Stomach (tissue), 4 donors: ENCODE results near the gene AUTS2.

Source experiments
- POLR2A ChIP-seq, 4 donors: fragments of 450-650 bp; IDR thresholded peaks; one replicate each; pipeline ENCODE4 v1.6.1; 2016; ENCODE audit warnings: antibody characterized with exemption in 4 of 4, control low read depth in 2 of 4, mild to moderate bottlenecking in 1 of 4, moderate library complexity in 1 of 4
- POLR2AphosphoS5 ChIP-seq, 3 donors: sonication (generic); formaldehyde crosslinking; IDR thresholded peaks; one replicate each; pipeline ENCODE4 v1.6.1; 2016; ENCODE audit warnings: antibody characterized with exemption in 3 of 3
- TF ChIP-seq, protein P1 (sequence below), 7 experiments: fragments of 450-650 bp in 4 of 7; fragments of 200-600 bp in 3 of 7; sonication (generic) in 3 of 7; IDR thresholded peaks; one replicate each; pipeline ENCODE4 v1.5.1; 2016 to 2019; ENCODE audit warnings: antibody characterized with exemption in 7 of 7, control low read depth in 2 of 7, mild to moderate bottlenecking in 1 of 7

DNA sequence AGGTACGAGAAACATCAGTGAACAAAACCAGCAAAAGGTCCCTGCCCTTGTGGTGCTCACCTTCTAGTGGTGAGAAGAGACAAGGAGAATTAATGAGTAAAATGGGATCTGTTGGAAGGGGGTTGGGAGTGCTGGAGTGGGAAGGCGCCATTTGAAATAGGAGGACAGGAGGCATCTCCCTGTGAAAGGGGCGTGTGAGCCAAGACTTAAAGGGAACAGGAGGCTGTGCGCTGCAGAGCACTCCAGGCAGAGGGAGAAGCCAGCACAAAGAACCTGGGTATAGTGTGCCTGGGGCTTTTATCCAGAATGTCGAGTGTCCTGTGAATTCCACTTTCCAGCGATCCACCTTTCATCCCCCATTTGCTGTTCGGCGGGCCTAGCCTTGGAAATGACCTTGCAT lies 1035.8 kb downstream of the AUTS2 start:
- TF ChIP-seq, protein P1, sequence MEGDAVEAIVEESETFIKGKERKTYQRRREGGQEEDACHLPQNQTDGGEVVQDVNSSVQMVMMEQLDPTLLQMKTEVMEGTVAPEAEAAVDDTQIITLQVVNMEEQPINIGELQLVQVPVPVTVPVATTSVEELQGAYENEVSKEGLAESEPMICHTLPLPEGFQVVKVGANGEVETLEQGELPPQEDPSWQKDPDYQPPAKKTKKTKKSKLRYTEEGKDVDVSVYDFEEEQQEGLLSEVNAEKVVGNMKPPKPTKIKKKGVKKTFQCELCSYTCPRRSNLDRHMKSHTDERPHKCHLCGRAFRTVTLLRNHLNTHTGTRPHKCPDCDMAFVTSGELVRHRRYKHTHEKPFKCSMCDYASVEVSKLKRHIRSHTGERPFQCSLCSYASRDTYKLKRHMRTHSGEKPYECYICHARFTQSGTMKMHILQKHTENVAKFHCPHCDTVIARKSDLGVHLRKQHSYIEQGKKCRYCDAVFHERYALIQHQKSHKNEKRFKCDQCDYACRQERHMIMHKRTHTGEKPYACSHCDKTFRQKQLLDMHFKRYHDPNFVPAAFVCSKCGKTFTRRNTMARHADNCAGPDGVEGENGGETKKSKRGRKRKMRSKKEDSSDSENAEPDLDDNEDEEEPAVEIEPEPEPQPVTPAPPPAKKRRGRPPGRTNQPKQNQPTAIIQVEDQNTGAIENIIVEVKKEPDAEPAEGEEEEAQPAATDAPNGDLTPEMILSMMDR (IDR thresholded peaks at IDR 0.05) = no peak
- no peak for TF ChIP-seq POLR2A (IDR thresholded peaks at IDR 0.05)
- TF ChIP-seq POLR2AphosphoS5 (IDR thresholded peaks at IDR 0.05) = no peak
